VCaP (cell line): ENCODE results near the gene FBXO17.

Experiments
- H3K27ac ChIP-seq: fragments of 450-650 bp; 2 replicates; pipeline ENCODE4 v1.5.1; 2017
- TF ChIP-seq, protein P1 (sequence below): fragments of 450-650 bp; conservative IDR thresholded peaks from 2 replicates; pipeline ENCODE4 v1.5.1; 2017; ENCODE audit warnings: mild to moderate bottlenecking, moderate library complexity

FBXO17 gene

DNA sequence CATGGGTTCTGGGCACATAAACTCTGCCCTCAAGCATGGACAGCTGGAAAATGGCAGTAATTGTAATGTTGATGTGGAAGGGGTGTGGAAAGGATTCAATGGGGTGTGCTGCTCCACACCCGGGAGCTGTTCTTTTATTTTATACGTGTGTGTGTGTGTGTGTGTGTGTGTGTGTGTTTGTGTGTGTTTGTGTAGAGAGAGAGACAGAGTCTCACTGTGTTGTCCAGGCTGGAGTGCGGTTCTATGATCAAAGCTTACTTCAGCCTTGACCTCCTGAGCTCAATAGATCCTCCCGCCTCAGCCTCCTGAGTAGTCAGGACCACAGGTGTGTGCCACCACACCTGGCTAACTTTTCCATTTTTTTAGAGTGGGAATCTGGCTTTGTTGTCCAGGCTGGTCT is 42.0 kb downstream of the FBXO17 start:
- TF ChIP-seq, protein P1, sequence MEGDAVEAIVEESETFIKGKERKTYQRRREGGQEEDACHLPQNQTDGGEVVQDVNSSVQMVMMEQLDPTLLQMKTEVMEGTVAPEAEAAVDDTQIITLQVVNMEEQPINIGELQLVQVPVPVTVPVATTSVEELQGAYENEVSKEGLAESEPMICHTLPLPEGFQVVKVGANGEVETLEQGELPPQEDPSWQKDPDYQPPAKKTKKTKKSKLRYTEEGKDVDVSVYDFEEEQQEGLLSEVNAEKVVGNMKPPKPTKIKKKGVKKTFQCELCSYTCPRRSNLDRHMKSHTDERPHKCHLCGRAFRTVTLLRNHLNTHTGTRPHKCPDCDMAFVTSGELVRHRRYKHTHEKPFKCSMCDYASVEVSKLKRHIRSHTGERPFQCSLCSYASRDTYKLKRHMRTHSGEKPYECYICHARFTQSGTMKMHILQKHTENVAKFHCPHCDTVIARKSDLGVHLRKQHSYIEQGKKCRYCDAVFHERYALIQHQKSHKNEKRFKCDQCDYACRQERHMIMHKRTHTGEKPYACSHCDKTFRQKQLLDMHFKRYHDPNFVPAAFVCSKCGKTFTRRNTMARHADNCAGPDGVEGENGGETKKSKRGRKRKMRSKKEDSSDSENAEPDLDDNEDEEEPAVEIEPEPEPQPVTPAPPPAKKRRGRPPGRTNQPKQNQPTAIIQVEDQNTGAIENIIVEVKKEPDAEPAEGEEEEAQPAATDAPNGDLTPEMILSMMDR: no peak
- no peak overlapping the region for H3K27ac ChIP-seq

DNA sequence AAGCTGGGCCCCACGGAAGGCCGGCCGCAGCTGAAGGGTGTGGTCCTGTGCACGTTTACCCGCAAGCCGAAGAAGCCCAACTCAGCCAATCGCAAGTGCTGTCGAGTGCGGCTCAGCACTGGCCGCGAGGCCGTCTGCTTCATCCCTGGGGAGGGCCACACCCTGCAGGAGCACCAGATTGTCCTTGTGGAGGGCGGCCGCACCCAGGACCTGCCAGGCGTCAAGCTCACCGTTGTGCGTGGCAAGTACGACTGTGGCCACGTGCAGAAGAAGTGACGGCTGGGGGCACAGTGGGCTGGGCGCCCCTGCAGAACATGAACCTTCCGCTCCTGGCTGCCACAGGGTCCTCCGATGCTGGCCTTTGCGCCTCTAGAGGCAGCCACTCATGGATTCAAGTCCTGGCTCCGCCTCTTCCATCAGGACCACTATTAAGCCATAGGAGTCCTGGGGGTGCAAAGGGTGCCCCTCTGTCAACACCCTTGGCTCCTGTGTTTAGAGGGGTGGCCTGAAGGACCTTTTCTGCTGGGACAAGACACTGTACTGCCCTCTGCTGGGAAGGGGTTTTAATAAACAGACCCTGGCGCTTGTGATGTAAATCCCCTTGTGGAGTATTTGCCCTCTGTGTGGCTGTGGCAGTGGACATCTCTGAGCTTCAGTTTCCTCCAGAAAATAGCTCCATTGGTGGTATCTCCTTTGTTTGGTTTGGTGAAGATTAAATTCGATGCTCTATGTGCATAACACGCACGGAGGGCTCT is 42.9 kb downstream of the FBXO17 start:
- TF ChIP-seq, protein P1: peak; percentile 65
- peak overlapping the region; percentile 95; the same call in 1 of the 2 replicates for H3K27ac ChIP-seq

DNA sequence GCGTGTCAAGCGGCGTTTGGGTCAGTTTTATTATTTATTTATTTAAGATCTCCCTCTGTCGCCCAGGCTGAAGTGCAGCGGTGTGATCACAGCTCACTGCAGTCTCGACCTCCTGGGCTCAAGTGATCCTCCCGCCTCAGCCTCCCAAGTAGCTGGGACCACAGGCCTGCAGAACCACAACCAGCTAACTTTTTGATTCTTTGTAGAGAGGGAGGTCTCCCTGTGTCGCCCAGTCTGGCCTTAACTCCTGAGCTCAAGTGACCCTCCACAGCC is 44.1 kb downstream of the FBXO17 start:
- TF ChIP-seq, protein P1: no peak
- peak overlapping the region; percentile 95 for H3K27ac ChIP-seq

DNA sequence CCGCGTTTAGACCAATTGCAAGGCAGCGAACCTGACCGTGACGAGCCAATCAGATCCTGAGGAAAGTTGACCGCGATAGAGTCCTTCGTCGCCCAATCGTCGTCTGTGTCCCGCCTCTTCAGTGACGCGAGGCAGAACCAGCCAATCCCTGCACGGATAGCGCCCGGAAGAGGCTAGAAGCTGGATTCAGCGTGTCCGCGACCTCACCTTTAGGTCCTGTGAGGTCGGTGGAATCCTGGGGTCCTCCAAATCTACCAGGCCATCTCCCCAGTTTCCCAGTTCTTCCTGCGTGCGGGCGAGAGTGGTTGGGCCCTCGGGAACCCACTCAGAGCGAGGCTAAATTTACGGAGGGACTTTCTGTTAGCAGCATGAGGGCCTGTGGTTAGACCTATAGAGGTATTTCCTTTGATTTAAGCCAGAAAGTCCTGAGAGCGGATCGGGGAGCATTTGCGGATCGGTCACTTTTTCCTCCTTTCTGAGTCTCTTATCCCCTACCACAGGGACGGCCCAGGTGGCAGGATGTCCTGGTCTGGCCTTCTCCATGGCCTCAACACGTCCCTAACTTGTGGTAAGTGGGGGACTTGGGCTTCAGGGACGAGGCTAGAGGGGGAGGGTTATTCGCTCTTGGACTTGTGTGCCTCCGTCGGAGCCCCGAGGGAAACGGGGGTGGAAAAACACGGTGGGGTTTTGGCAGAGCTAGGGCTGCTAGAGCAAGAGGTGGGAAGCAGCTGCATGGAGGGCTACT is 44.6 kb downstream of the FBXO17 start, which contains the start of gene MRPS12:
MRPS12 (plus strand) TSS at position 169 of the 745 bp plus-strand sequence; CDS start at position 520, 351 bp downstream.
- peak within 1 kb of the TSS; percentile 95 for H3K27ac ChIP-seq
- TF ChIP-seq, protein P1: no peak

DNA sequence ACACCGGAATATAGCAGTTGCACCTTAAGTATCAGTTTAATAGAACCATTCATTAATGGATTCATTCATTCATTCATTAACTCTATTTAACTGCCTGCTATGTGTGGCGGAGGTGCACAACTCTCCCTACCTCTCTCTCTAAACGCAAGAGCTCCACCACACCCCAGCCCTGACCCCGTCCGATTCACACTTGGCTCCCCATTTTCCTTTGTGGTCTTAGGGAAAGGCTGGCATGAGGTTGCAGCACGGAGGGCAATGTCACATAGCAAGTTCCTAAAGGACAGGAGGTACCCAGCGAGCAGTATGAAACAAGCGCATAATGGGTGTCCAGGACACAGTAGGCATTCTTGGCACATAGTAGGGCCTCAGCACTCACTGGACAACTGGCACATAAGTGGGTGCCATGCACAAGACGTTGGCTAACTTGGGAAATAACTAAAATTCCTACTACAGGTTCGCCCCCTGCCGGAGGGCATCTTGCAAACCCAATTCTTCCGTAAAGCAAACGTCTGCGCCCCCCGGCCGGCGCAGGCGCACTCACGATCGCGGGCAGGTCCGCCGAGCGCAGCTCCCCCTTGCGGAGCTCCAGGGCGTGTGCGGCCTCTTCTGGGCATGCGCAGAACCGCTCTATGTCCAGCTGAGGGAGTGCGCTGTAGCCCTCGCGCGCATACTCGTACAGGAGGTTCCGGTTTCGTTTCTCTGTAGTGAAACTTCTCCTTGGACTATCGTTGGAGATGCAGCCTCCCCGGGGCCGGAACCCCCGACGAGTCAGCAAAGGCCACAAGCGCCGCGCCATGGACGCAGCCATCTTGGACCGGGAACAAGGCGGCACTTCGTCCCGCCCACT is 45.4 kb downstream of the FBXO17 start, which contains the start of gene SARS2:
SARS2 (minus strand) TSS at position 835 of the 847 bp plus-strand sequence; CDS start at position 808, 27 bp downstream.
- TF ChIP-seq, protein P1: peak; percentile 100
- peak within 1 kb of the TSS; percentile 95 for H3K27ac ChIP-seq

DNA sequence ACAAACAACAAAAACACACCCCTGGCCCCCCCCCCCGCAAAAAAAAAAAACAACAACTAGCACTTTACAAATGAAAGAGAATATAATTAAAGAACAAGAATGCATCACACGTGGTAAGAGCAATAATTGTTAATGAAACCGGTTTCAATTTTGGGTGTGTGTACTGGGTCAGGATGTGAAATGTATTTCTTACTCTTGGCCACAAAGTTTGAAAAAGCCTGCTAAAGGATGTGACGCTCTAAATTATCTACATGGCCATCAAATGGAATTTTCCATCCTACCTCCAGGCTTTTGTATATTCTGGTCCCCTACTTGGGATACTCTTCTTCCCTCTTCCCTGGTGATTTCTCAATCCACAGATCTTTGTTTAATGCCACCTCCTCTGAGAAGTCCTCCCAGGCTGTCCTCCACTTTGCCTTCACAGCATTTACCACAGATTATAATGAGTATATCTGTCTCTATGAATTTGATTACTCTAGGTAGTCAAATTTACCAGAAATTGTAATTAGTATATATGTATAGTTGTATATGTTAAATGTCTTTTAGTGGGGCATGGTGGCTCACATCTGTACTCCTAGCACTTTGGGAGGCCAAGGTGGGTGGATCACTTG is 47.0 kb downstream of the FBXO17 start:
- no peak overlapping the region; the same call in 1 of the 2 replicates for H3K27ac ChIP-seq
- TF ChIP-seq, protein P1: no peak
